OCI-LY1 (cell line): Measurements from ENCODE around the gene LHX6.

Source experiments
- EZH2 ChIP-seq: fragments of 200-600 bp; sonication (generic), shearing (Covaris generic); IDR thresholded peaks from 2 replicates; pipeline ENCODE4 v1.8.0; 2017; ENCODE audit warnings: borderline replicate concordance, mixed run types, mild to moderate bottlenecking, antibody characterized with exemption, low read length, moderate library complexity, mixed read lengths
- TF ChIP-seq, protein P1 (sequence below): fragments of 200-600 bp; sonication (generic), shearing (Covaris generic); IDR thresholded peaks from 2 replicates; pipeline ENCODE4 v1.5.1; 2017; ENCODE audit warnings: mild to moderate bottlenecking, antibody characterized with exemption, low read length, moderate library complexity, mixed read lengths

DNA sequence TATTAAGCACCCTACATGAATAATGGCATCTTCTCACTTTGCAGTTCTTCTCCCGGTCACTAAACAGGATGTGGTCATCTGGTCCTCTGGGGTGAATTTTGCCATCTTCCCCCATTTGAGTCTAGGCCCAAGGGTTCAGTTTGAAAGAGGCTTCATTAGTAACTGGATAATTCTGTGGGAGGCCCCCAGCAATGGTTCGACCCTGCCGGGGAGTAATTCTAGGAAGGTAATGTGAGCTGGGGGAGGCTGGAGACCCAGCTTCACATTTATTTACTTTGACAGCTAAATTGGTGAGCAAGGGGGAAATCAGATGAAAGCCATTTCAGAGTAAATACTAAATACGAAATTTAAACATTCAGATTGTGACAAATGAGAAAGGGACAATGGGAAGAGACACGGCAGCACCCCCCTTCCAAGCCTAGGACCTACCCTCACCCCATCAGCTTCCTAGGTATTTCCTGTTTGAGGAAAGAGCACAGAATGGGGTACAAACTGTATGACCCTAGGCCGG is 4.1 kb upstream of the LHX6 start:
- TF ChIP-seq, protein P1, sequence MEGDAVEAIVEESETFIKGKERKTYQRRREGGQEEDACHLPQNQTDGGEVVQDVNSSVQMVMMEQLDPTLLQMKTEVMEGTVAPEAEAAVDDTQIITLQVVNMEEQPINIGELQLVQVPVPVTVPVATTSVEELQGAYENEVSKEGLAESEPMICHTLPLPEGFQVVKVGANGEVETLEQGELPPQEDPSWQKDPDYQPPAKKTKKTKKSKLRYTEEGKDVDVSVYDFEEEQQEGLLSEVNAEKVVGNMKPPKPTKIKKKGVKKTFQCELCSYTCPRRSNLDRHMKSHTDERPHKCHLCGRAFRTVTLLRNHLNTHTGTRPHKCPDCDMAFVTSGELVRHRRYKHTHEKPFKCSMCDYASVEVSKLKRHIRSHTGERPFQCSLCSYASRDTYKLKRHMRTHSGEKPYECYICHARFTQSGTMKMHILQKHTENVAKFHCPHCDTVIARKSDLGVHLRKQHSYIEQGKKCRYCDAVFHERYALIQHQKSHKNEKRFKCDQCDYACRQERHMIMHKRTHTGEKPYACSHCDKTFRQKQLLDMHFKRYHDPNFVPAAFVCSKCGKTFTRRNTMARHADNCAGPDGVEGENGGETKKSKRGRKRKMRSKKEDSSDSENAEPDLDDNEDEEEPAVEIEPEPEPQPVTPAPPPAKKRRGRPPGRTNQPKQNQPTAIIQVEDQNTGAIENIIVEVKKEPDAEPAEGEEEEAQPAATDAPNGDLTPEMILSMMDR = no peak
- no peak for TF ChIP-seq EZH2
